GM23338 (cell line): ENCODE results near the gene ATF5.

ENCODE experiments used
- CREB1 ChIP-seq: fragments of 250-450 bp; sonication (Bioruptor Pico); IDR thresholded peaks from 2 replicates; pipeline ENCODE4 v1.5.0; 2020; ENCODE audit warnings: low read depth, mild to moderate bottlenecking, moderate library complexity
- EZH2 ChIP-seq: fragments of 200-600 bp; sonication (generic); IDR thresholded peaks from one replicate; pipeline ENCODE4 v1.8.0; 2017; ENCODE audit warnings: antibody characterized with exemption, mild to moderate bottlenecking, low read depth; ENCODE audit not compliant: unreplicated experiment
- EZH2phosphoT487 ChIP-seq: fragments of 200-600 bp; sonication (generic); IDR thresholded peaks from one replicate; pipeline ENCODE4 v1.8.1; 2018; ENCODE audit warnings: antibody characterized with exemption; ENCODE audit not compliant: unreplicated experiment
- JUNB ChIP-seq: IDR thresholded peaks from one replicate; pipeline ENCODE4 v1.6.1; 2016; ENCODE audit warnings: antibody characterized with exemption; ENCODE audit not compliant: unreplicated experiment
- NANOG ChIP-seq: IDR thresholded peaks from 2 replicates; pipeline ENCODE4 v1.6.1; 2016; ENCODE audit warnings: antibody characterized with exemption, borderline replicate concordance
- POLR2AphosphoS5 ChIP-seq: IDR thresholded peaks from 2 replicates; pipeline ENCODE4 v1.6.1; 2016; ENCODE audit warnings: antibody characterized with exemption, low read depth
- REST ChIP-seq: IDR thresholded peaks from one replicate; pipeline ENCODE4 v1.6.1; 2018; ENCODE audit warnings: antibody characterized with exemption; ENCODE audit not compliant: unreplicated experiment
- STAT1 ChIP-seq: IDR thresholded peaks from one replicate; pipeline ENCODE4 v1.6.1; 2016; ENCODE audit warnings: antibody characterized with exemption; ENCODE audit not compliant: unreplicated experiment
- ZNF114 ChIP-seq: fragments of 250-450 bp; sonication (Bioruptor Pico); IDR thresholded peaks from 2 replicates; pipeline ENCODE4 v1.5.0; 2020; ENCODE audit warnings: mild to moderate bottlenecking, moderate library complexity
- ZNF331 ChIP-seq: fragments of 250-450 bp; sonication (Bioruptor Pico); IDR thresholded peaks from 2 replicates; pipeline ENCODE4 v1.5.0; 2020; ENCODE audit warnings: low read depth, mild to moderate bottlenecking, moderate library complexity
- TF ChIP-seq, protein P1 (sequence below), 2 experiments: fragments of 200-600 bp in 1 of 2; sonication (generic) in 1 of 2; conservative IDR thresholded peaks; 2 replicates each; pipeline versions ENCODE4 v1.5.1 to v1.6.1; 2016 to 2017; ENCODE audit warnings: antibody characterized with exemption in 2 of 2, low read depth in 2 of 2, mild to moderate bottlenecking in 2 of 2, moderate library complexity in 1 of 2
- TF ChIP-seq, protein P2 (sequence below): IDR thresholded peaks from 2 replicates; pipeline ENCODE4 v1.6.1; 2016; ENCODE audit warnings: antibody characterized with exemption
- TF ChIP-seq, protein P3 (sequence below): fragments of 250-450 bp; sonication (Bioruptor Pico); IDR thresholded peaks from 2 replicates; pipeline ENCODE4 v1.5.0; 2020; ENCODE audit warnings: mild to moderate bottlenecking, moderate library complexity

GRCh38 chr19:49977881-49978280 lies 48.9 kb downstream of the ATF5 start:
- TF ChIP-seq, protein P1, sequence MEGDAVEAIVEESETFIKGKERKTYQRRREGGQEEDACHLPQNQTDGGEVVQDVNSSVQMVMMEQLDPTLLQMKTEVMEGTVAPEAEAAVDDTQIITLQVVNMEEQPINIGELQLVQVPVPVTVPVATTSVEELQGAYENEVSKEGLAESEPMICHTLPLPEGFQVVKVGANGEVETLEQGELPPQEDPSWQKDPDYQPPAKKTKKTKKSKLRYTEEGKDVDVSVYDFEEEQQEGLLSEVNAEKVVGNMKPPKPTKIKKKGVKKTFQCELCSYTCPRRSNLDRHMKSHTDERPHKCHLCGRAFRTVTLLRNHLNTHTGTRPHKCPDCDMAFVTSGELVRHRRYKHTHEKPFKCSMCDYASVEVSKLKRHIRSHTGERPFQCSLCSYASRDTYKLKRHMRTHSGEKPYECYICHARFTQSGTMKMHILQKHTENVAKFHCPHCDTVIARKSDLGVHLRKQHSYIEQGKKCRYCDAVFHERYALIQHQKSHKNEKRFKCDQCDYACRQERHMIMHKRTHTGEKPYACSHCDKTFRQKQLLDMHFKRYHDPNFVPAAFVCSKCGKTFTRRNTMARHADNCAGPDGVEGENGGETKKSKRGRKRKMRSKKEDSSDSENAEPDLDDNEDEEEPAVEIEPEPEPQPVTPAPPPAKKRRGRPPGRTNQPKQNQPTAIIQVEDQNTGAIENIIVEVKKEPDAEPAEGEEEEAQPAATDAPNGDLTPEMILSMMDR (conservative IDR thresholded peaks at IDR 0.05; ENCODE audit: low read depth in 2 of 2), result no peak
- TF ChIP-seq EZH2, result no peak
- TF ChIP-seq POLR2AphosphoS5, result no peak
- TF ChIP-seq EZH2phosphoT487, result no peak
- no peak for TF ChIP-seq STAT1
- no peak for TF ChIP-seq REST
- TF ChIP-seq JUNB, result no peak
- TF ChIP-seq CREB1, result no peak
- TF ChIP-seq, protein P2, sequence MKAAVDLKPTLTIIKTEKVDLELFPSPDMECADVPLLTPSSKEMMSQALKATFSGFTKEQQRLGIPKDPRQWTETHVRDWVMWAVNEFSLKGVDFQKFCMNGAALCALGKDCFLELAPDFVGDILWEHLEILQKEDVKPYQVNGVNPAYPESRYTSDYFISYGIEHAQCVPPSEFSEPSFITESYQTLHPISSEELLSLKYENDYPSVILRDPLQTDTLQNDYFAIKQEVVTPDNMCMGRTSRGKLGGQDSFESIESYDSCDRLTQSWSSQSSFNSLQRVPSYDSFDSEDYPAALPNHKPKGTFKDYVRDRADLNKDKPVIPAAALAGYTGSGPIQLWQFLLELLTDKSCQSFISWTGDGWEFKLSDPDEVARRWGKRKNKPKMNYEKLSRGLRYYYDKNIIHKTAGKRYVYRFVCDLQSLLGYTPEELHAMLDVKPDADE, result no peak
- TF ChIP-seq, protein P3, sequence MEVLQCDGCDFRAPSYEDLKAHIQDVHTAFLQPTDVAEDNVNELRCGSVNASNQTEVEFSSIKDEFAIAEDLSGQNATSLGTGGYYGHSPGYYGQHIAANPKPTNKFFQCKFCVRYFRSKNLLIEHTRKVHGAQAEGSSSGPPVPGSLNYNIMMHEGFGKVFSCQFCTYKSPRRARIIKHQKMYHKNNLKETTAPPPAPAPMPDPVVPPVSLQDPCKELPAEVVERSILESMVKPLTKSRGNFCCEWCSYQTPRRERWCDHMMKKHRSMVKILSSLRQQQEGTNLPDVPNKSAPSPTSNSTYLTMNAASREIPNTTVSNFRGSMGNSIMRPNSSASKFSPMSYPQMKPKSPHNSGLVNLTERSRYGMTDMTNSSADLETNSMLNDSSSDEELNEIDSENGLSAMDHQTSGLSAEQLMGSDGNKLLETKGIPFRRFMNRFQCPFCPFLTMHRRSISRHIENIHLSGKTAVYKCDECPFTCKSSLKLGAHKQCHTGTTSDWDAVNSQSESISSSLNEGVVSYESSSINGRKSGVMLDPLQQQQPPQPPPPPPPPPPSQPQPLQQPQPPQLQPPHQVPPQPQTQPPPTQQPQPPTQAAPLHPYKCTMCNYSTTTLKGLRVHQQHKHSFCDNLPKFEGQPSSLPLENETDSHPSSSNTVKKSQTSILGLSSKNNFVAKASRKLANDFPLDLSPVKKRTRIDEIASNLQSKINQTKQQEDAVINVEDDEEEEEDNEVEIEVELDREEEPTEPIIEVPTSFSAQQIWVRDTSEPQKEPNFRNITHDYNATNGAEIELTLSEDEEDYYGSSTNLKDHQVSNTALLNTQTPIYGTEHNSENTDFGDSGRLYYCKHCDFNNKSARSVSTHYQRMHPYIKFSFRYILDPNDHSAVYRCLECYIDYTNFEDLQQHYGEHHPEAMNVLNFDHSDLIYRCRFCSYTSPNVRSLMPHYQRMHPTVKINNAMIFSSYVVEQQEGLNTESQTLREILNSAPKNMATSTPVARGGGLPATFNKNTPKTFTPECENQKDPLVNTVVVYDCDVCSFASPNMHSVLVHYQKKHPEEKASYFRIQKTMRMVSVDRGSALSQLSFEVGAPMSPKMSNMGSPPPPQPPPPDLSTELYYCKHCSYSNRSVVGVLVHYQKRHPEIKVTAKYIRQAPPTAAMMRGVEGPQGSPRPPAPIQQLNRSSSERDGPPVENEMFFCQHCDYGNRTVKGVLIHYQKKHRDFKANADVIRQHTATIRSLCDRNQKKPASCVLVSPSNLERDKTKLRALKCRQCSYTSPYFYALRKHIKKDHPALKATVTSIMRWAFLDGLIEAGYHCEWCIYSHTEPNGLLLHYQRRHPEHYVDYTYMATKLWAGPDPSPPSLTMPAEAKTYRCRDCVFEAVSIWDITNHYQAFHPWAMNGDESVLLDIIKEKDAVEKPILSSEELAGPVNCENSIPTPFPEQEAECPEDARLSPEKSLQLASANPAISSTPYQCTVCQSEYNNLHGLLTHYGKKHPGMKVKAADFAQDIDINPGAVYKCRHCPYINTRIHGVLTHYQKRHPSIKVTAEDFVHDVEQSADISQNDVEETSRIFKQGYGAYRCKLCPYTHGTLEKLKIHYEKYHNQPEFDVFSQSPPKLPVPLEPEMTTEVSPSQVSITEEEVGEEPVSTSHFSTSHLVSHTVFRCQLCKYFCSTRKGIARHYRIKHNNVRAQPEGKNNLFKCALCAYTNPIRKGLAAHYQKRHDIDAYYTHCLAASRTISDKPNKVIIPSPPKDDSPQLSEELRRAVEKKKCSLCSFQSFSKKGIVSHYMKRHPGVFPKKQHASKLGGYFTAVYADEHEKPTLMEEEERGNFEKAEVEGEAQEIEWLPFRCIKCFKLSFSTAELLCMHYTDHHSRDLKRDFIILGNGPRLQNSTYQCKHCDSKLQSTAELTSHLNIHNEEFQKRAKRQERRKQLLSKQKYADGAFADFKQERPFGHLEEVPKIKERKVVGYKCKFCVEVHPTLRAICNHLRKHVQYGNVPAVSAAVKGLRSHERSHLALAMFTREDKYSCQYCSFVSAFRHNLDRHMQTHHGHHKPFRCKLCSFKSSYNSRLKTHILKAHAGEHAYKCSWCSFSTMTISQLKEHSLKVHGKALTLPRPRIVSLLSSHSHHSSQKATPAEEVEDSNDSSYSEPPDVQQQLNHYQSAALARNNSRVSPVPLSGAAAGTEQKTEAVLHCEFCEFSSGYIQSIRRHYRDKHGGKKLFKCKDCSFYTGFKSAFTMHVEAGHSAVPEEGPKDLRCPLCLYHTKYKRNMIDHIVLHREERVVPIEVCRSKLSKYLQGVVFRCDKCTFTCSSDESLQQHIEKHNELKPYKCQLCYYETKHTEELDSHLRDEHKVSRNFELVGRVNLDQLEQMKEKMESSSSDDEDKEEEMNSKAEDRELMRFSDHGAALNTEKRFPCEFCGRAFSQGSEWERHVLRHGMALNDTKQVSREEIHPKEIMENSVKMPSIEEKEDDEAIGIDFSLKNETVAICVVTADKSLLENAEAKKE (CRISPR knock-in tag), result no peak
- TF ChIP-seq ZNF331 (CRISPR knock-in tag), result no peak
- no peak for TF ChIP-seq NANOG
- TF ChIP-seq ZNF114, result no peak
